Trophoblast cell (in vitro differentiated cells and primary cell): ENCODE data around the gene MYOZ3.

ENCODE experiments used
- DNase-seq, 2 donors: peaks; one replicate each; pipeline ENCODE4 v3.0.0-alpha.2; 2016
- H2AFZ ChIP-seq: 2 replicates; pipeline ENCODE4 v1.6.1; 2013; ENCODE audit warnings: low read length, moderate library complexity, mild to moderate bottlenecking; ENCODE audit not compliant: insufficient read depth, poor library complexity
- H2AK5ac ChIP-seq: 2 replicates; pipeline ENCODE4 v1.6.1; 2013; ENCODE audit warnings: mild to moderate bottlenecking, low read length
- H2BK120ac ChIP-seq: 2 replicates; pipeline ENCODE4 v1.6.1; 2013; ENCODE audit warnings: low read length, mild to moderate bottlenecking, moderate library complexity; ENCODE audit not compliant: insufficient read depth, poor library complexity
- H2BK12ac ChIP-seq: 2 replicates; pipeline ENCODE4 v1.6.1; 2013; ENCODE audit warnings: mild to moderate bottlenecking, low read length, moderate library complexity
- H2BK5ac ChIP-seq: 2 replicates; pipeline ENCODE4 v1.6.1; 2013; ENCODE audit warnings: low read length, low read depth, moderate library complexity, mild to moderate bottlenecking; ENCODE audit not compliant: poor library complexity
- H3K14ac ChIP-seq: 2 replicates; pipeline ENCODE4 v1.6.1; 2013; ENCODE audit warnings: mild to moderate bottlenecking, low read length
- H3K18ac ChIP-seq: 2 replicates; pipeline ENCODE4 v1.6.1; 2013; ENCODE audit warnings: mild to moderate bottlenecking, low read length
- H3K23ac ChIP-seq: 2 replicates; pipeline ENCODE4 v1.6.1; 2013; ENCODE audit warnings: low read length
- H3K27ac ChIP-seq: 2 replicates; pipeline ENCODE4 v1.5.1; 2013; ENCODE audit warnings: low read depth, mild to moderate bottlenecking, inconsistent platforms, low read length, moderate library complexity
- H3K27me3 ChIP-seq: 2 replicates; pipeline ENCODE4 v1.6.1; 2013; ENCODE audit warnings: inconsistent platforms, mild to moderate bottlenecking, low read length, moderate library complexity; ENCODE audit not compliant: insufficient read depth
- H3K36me3 ChIP-seq, 2 experiments: 1 replicate in 1 of 2; 2 replicates in 1 of 2; pipeline ENCODE4 v1.6.1; 2013; ENCODE audit warnings: low read length in 2 of 2, mild to moderate bottlenecking in 2 of 2, moderate library complexity in 1 of 2; ENCODE audit not compliant: insufficient read depth in 2 of 2, control insufficient read depth in 1 of 2
- H3K4ac ChIP-seq: 2 replicates; pipeline ENCODE4 v1.6.1; 2013; ENCODE audit warnings: low read depth, mild to moderate bottlenecking, low read length, moderate library complexity
- H3K4me1 ChIP-seq, 2 experiments: 1 replicate in 1 of 2; 2 replicates in 1 of 2; pipeline ENCODE4 v1.6.1; 2013; ENCODE audit warnings: low read length in 2 of 2, mild to moderate bottlenecking in 2 of 2, moderate library complexity in 1 of 2; ENCODE audit not compliant: insufficient read depth in 2 of 2, control insufficient read depth in 1 of 2
- H3K4me2 ChIP-seq: 2 replicates; pipeline ENCODE4 v1.6.1; 2013; ENCODE audit warnings: inconsistent platforms, mild to moderate bottlenecking, low read length, moderate library complexity
- H3K4me3 ChIP-seq: 2 replicates; pipeline ENCODE4 v1.5.1; 2013; ENCODE audit warnings: mild to moderate bottlenecking, low read depth, low read length, inconsistent platforms
- H3K79me1 ChIP-seq: one replicate; pipeline ENCODE4 v1.6.1; 2013; ENCODE audit warnings: low read length
- H3K79me2 ChIP-seq: 2 replicates; pipeline ENCODE4 v1.6.1; 2013; ENCODE audit warnings: low read length, mild to moderate bottlenecking; ENCODE audit not compliant: control insufficient read depth, insufficient read depth, poor library complexity
- H3K9ac ChIP-seq: 2 replicates; pipeline ENCODE4 v1.6.1; 2013; ENCODE audit warnings: mild to moderate bottlenecking, low read length
- H3K9me3 ChIP-seq: 2 replicates; pipeline ENCODE4 v1.6.1; 2013; ENCODE audit warnings: low read depth, mild to moderate bottlenecking, control low read depth, inconsistent platforms, low read length; ENCODE audit not compliant: insufficient read depth
- H4K12ac ChIP-seq: 2 replicates; pipeline ENCODE4 v1.6.1; 2013; ENCODE audit warnings: low read depth, mild to moderate bottlenecking, low read length, moderate library complexity
- H4K8ac ChIP-seq: 2 replicates; pipeline ENCODE4 v1.6.1; 2013; ENCODE audit warnings: low read depth, mild to moderate bottlenecking, low read length, moderate library complexity
- H4K91ac ChIP-seq: one replicate; pipeline ENCODE4 v1.6.1; 2013; ENCODE audit warnings: low read depth, mild to moderate bottlenecking, low read length, moderate library complexity
- WGBS: extraction: QIAGEN DNeasy Blood & Tissue Kit; methylation state at CpG from one replicate; pipeline ENCODE4 v1.1.7; 2013; ENCODE audit warnings: missing lambda C conversion rate; ENCODE audit not compliant: insufficient read length, insufficient coverage; ENCODE audit errors: extremely low coverage; 5-methylcytosine and 5-hydroxymethylcytosine counted together

MYOZ3 gene

GRCh38 chr5:150622157-150622556 is 38.9 kb upstream of the MYOZ3 start:
- no peak for DNase-seq
- no peak overlapping the region for H3K9ac ChIP-seq
- H2BK12ac ChIP-seq: no peak overlapping the region
- no peak overlapping the region for H4K8ac ChIP-seq
- H3K4me3 ChIP-seq: no peak overlapping the region
- no peak overlapping the region for H3K18ac ChIP-seq
- H3K23ac ChIP-seq: no peak overlapping the region
- peaks cover 3% of the 10 kb centered on the region for H3K79me2 ChIP-seq
- no peak overlapping the region for H2BK120ac ChIP-seq
- H3K36me3 ChIP-seq: no peaks in the 10 kb centered on the region
- no peak overlapping the region for H3K4ac ChIP-seq
- H2BK5ac ChIP-seq: no peak overlapping the region
- no peak overlapping the region for H4K91ac ChIP-seq
- H3K4me2 ChIP-seq: no peak overlapping the region
- H3K14ac ChIP-seq: no peak overlapping the region
- H2AK5ac ChIP-seq: no peak overlapping the region
- H4K12ac ChIP-seq: no peak overlapping the region
- no peaks in the 10 kb centered on the region for H3K9me3 ChIP-seq
- no peak overlapping the region for H3K27ac ChIP-seq
- no CpG with 5 or more reads among the region's 2 CpGs for WGBS
- peaks cover 10% of the 10 kb centered on the region for H3K79me1 ChIP-seq
- H3K27me3 ChIP-seq: peaks cover 7% of the 10 kb centered on the region
- no peak overlapping the region for H2AFZ ChIP-seq
- H3K4me1 ChIP-seq: peaks cover 3 to 8% of the 10 kb centered on the region in 2 experiments

- Histone ChIP-seq H3K18ac (no peak overlapping the region), H3K4me1 (peaks cover 11 to 13% of the 10 kb centered on the region in 2 experiments), H4K8ac (no peak overlapping the region), H3K14ac (no peak overlapping the region), H4K91ac (no peak overlapping the region), H2BK120ac (no peak overlapping the region), H3K36me3 (no peaks in the 10 kb centered on the region), H4K12ac (no peak overlapping the region), H3K9ac (no peak overlapping the region), H2BK12ac (no peak overlapping the region), H3K27me3 (peaks cover 7% of the 10 kb centered on the region), H2AK5ac (no peak overlapping the region), H3K23ac (no peak overlapping the region), H3K79me1 (peaks cover 10% of the 10 kb centered on the region), H2AFZ (no peak overlapping the region), H3K9me3 (no peaks in the 10 kb centered on the region), H2BK5ac (no peak overlapping the region), H3K4me3 (no peak overlapping the region), H3K4me2 (no peak overlapping the region), H3K4ac (no peak overlapping the region), H3K79me2 (peaks cover 3% of the 10 kb centered on the region), H3K27ac (no peak overlapping the region)
- no peak for DNase-seq
- WGBS: 100% methylated on average over 2 of the region's 7 CpGs
Measured at GRCh38 chr5:150623152-150623877, 37.7 kb upstream of the MYOZ3 start.

- Histone ChIP-seq H3K4me2 (peak overlapping the region; percentile 40), H2AFZ (no peak overlapping the region), H3K9ac (no peak overlapping the region), H4K8ac (no peak overlapping the region), H3K27ac (no peak overlapping the region), H3K18ac (no peak overlapping the region), H3K79me1 (peaks cover 10% of the 10 kb centered on the region), H2BK5ac (no peak overlapping the region), H2AK5ac (peak overlapping the region; percentile 44), H4K12ac (no peak overlapping the region), H2BK120ac (no peak overlapping the region), H4K91ac (peak overlapping the region; percentile 4), H3K4me1 (peaks cover 11 to 13% of the 10 kb centered on the region in 2 experiments), H3K4me3 (no peak overlapping the region), H3K36me3 (no peaks in the 10 kb centered on the region), H3K9me3 (no peaks in the 10 kb centered on the region), H3K27me3 (peaks cover 7% of the 10 kb centered on the region), H3K14ac (no peak overlapping the region), H3K23ac (no peak overlapping the region), H2BK12ac (peak overlapping the region; percentile 44), H3K79me2 (peaks cover 3% of the 10 kb centered on the region), H3K4ac (no peak overlapping the region)
- no peak for DNase-seq
- no CpG with 5 or more reads among the region's 5 CpGs for WGBS
Measured at GRCh38 chr5:150623878-150624216, 37.2 kb upstream of the MYOZ3 start.

- no peak overlapping the region for H2BK5ac ChIP-seq
- peak overlapping the region; percentile 73 for H3K4me3 ChIP-seq
- DNase-seq: no peak
- H3K27me3 ChIP-seq: peaks cover 7% of the 10 kb centered on the region
- H3K27ac ChIP-seq: no peak overlapping the region
- peak overlapping the region; percentile 72 for H4K91ac ChIP-seq
- peaks cover 10% of the 10 kb centered on the region for H3K79me1 ChIP-seq
- WGBS: no CpG with 5 or more reads among the region's 74 CpGs
- H2AK5ac ChIP-seq: peak overlapping the region; percentile 78
- no peaks in the 10 kb centered on the region for H3K9me3 ChIP-seq
- H3K79me2 ChIP-seq: peaks cover 3% of the 10 kb centered on the region
- peak overlapping the region; percentile 34 for H2BK120ac ChIP-seq
- peak overlapping the region; percentile 4 for H2AFZ ChIP-seq
- H4K12ac ChIP-seq: peak overlapping the region; percentile 79
- peak overlapping the region; percentile 0 for H3K4ac ChIP-seq
- peak overlapping the region; percentile 40 for H3K18ac ChIP-seq
- H3K36me3 ChIP-seq: no peaks in the 10 kb centered on the region
- H3K14ac ChIP-seq: peak overlapping the region; percentile 95
- H4K8ac ChIP-seq: peak overlapping the region; percentile 82
- H2BK12ac ChIP-seq: peak overlapping the region; percentile 41
- no peak overlapping the region for H3K23ac ChIP-seq
- no peak overlapping the region for H3K9ac ChIP-seq
- H3K4me1 ChIP-seq: peaks cover 11 to 16% of the 10 kb centered on the region in 2 experiments
- H3K4me2 ChIP-seq: peak overlapping the region; percentile 86
Measured at GRCh38 chr5:150624334-150625163, 36.5 kb upstream of the MYOZ3 start.
